Measurements from ENCODE around the gene P3H2. TPM values are rescaled to one million over a fixed set of nuclear protein-coding genes. Genes with fewer than 3 reads are reported as not detected.
A peak's percentile ranks its signal among the peaks of the same experiment; 100 is the strongest.

Gene P3H2
- total and polyA plus RNA-seq, 2 experiments from 2014 or later, result 14.5 TPM

- H3K4me1 ChIP-seq (ENCODE audit: insufficient read depth), result no peaks in the 10 kb centered on the region
- WGBS (ENCODE audit: low lambda C conversion rate, missing lambda C conversion rate), result 81% methylated on average over 11 of the region's 11 CpGs
Observed at GRCh38 chr3:190032923-190033322, 87.8 kb downstream of the P3H2 start.

GRCh38 chr3:190031887-190032752, 88.6 kb downstream of the P3H2 start:
- no peak for TF ChIP-seq EZH2phosphoT487 (IDR thresholded peaks at IDR 0.05; ENCODE audit: low read depth, severe bottlenecking, unreplicated experiment)
- no peaks in the 10 kb centered on the region for H3K36me3 ChIP-seq (replicated peaks; ENCODE audit: insufficient read depth, low read depth)
- H3K4me3 ChIP-seq, result no peak overlapping the region
- no peaks in the 10 kb centered on the region for H3K27me3 ChIP-seq
- no peak overlapping the region for H3K4me2 ChIP-seq
- H3K4me1 ChIP-seq (ENCODE audit: insufficient read depth), result no peaks in the 10 kb centered on the region
- no peak for DNase-seq (ENCODE audit: low spot score)
- H3K27ac ChIP-seq, result peak overlapping the region; percentile 4
- no peaks in the 10 kb centered on the region for H3K79me2 ChIP-seq
- 65% methylated on average over 1 of the region's 1 CpG for WGBS (ENCODE audit: low lambda C conversion rate, missing lambda C conversion rate)
- H3K9me3 ChIP-seq (ENCODE audit: low read depth), result no peaks in the 10 kb centered on the region
- no peaks in the 10 kb centered on the region for H3K9me2 ChIP-seq (replicated peaks; ENCODE audit: insufficient read depth)
- H4K20me1 ChIP-seq (ENCODE audit: insufficient read depth, poor library complexity, severe bottlenecking), result no peaks in the 10 kb centered on the region
- H2AFZ ChIP-seq, result no peak overlapping the region

More at GRCh38 chr3:190032923-190033322, 87.8 kb downstream of the P3H2 start:
- H3K27me3 ChIP-seq, result no peaks in the 10 kb centered on the region
- H3K4me3 ChIP-seq, result no peak overlapping the region
- no peaks in the 10 kb centered on the region for H3K9me2 ChIP-seq (replicated peaks; ENCODE audit: insufficient read depth)
- DNase-seq (ENCODE audit: low spot score), result no peak
- H3K27ac ChIP-seq, result no peak overlapping the region
- H2AFZ ChIP-seq, result no peak overlapping the region
- no peaks in the 10 kb centered on the region for H4K20me1 ChIP-seq (ENCODE audit: insufficient read depth, poor library complexity, severe bottlenecking)
- TF ChIP-seq EZH2 (IDR thresholded peaks at IDR 0.05; ENCODE audit: borderline replicate concordance) (no peak), EZH2phosphoT487 (IDR thresholded peaks at IDR 0.05; ENCODE audit: low read depth, severe bottlenecking, unreplicated experiment) (no peak)
- TF ChIP-seq, protein P1, sequence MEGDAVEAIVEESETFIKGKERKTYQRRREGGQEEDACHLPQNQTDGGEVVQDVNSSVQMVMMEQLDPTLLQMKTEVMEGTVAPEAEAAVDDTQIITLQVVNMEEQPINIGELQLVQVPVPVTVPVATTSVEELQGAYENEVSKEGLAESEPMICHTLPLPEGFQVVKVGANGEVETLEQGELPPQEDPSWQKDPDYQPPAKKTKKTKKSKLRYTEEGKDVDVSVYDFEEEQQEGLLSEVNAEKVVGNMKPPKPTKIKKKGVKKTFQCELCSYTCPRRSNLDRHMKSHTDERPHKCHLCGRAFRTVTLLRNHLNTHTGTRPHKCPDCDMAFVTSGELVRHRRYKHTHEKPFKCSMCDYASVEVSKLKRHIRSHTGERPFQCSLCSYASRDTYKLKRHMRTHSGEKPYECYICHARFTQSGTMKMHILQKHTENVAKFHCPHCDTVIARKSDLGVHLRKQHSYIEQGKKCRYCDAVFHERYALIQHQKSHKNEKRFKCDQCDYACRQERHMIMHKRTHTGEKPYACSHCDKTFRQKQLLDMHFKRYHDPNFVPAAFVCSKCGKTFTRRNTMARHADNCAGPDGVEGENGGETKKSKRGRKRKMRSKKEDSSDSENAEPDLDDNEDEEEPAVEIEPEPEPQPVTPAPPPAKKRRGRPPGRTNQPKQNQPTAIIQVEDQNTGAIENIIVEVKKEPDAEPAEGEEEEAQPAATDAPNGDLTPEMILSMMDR (IDR thresholded peaks at IDR 0.05; ENCODE audit: poor library complexity), result no peak
- H3K79me2 ChIP-seq, result no peaks in the 10 kb centered on the region
- H3K4me2 ChIP-seq, result no peak overlapping the region
- H3K36me3 ChIP-seq (replicated peaks; ENCODE audit: insufficient read depth, low read depth), result no peaks in the 10 kb centered on the region
- H3K9me3 ChIP-seq (ENCODE audit: low read depth), result no peaks in the 10 kb centered on the region

DNA sequence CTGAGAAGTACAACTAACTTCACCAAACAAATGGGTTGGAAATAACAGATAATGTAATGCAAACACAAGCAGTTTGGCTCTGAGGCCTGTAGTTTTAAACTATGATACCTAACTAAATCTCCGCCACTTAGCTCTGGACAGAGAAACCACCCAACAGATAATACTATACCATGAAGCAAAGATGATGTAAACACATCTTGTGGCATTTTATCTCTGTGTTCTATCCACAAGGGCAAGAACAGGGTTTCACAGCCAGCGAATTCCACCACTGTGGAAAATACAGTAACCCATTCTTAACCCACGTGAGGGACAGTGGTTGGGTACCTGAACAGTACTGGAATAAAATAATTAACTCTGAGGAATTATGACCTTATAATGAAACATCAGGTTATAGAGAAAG, 93.6 kb downstream of the P3H2 start:
- no peaks in the 10 kb centered on the region for H3K4me1 ChIP-seq (ENCODE audit: insufficient read depth)
- no peaks in the 10 kb centered on the region for H3K79me2 ChIP-seq
- no peak overlapping the region for H2AFZ ChIP-seq
- H3K9me2 ChIP-seq (replicated peaks; ENCODE audit: insufficient read depth), result no peaks in the 10 kb centered on the region
- no peak overlapping the region for H3K4me2 ChIP-seq
- no peak overlapping the region for H3K27ac ChIP-seq
- no peaks in the 10 kb centered on the region for H3K27me3 ChIP-seq
- 88% methylated on average over 3 of the region's 3 CpGs for WGBS (ENCODE audit: low lambda C conversion rate, missing lambda C conversion rate)
- H3K9me3 ChIP-seq (ENCODE audit: low read depth), result no peaks in the 10 kb centered on the region
- no peak overlapping the region for H3K4me3 ChIP-seq
- DNase-seq (ENCODE audit: low spot score), result no peak
- H4K20me1 ChIP-seq (ENCODE audit: insufficient read depth, poor library complexity, severe bottlenecking), result no peaks in the 10 kb centered on the region
- no peaks in the 10 kb centered on the region for H3K36me3 ChIP-seq (replicated peaks; ENCODE audit: insufficient read depth, low read depth)
- TF ChIP-seq, protein P1 (IDR thresholded peaks at IDR 0.05; ENCODE audit: poor library complexity), result no peak
- TF ChIP-seq EZH2phosphoT487 (IDR thresholded peaks at IDR 0.05; ENCODE audit: low read depth, severe bottlenecking, unreplicated experiment) (no peak), EZH2 (IDR thresholded peaks at IDR 0.05; ENCODE audit: borderline replicate concordance) (no peak)

DNA sequence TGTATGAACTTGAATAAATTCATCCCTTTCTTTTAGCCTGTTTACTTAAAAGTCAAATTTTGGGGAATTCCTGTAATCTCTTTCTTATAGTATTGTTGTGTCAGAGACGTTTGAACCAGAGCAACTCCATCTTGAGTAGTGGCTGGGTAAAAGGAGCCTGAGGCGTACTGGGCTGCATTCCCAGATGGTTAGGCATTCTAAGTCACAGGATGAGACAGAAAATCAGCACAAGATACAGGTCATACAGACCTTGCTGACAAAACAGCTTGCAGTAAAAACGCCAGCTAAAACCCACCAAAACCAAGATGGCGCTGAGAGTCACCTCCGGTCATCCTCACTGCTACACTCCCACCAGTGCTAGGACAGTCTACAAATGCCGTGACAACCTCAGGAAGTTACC, 94.5 kb downstream of the P3H2 start:
- Histone ChIP-seq H3K27ac (peak overlapping the region; percentile 25), H3K4me1 (ENCODE audit: insufficient read depth) (no peaks in the 10 kb centered on the region), H3K4me2 (no peak overlapping the region), H3K27me3 (no peaks in the 10 kb centered on the region), H4K20me1 (ENCODE audit: insufficient read depth, poor library complexity, severe bottlenecking) (no peaks in the 10 kb centered on the region), H3K36me3 (replicated peaks; ENCODE audit: insufficient read depth, low read depth) (no peaks in the 10 kb centered on the region), H2AFZ (no peak overlapping the region), H3K9me3 (ENCODE audit: low read depth) (no peaks in the 10 kb centered on the region), H3K79me2 (no peaks in the 10 kb centered on the region), H3K4me3 (no peak overlapping the region), H3K9me2 (replicated peaks; ENCODE audit: insufficient read depth) (no peaks in the 10 kb centered on the region)
- TF ChIP-seq EZH2phosphoT487 (IDR thresholded peaks at IDR 0.05; ENCODE audit: low read depth, severe bottlenecking, unreplicated experiment), result no peak
- TF ChIP-seq, protein P1 (IDR thresholded peaks at IDR 0.05; ENCODE audit: poor library complexity), result no peak
- TF ChIP-seq EZH2 (IDR thresholded peaks at IDR 0.05; ENCODE audit: borderline replicate concordance), result no peak
- no peak for DNase-seq (ENCODE audit: low spot score)
- WGBS (ENCODE audit: low lambda C conversion rate, missing lambda C conversion rate), result 88% methylated on average over 6 of the region's 6 CpGs

Measured in hepatocyte (in vitro differentiated cells).